HepG2 (cell line): Measurements from ENCODE around the gene SIGLEC10. TPM values are rescaled to one million over a fixed set of nuclear protein-coding genes. Genes with fewer than 3 reads are reported as not detected.

Experiments used
- ATM ChIP-seq: fragments of 450-650 bp; IDR thresholded peaks from 2 replicates; pipeline ENCODE4 v1.7.1; 2017; ENCODE audit warnings: mild to moderate bottlenecking, borderline replicate concordance
- KAT8 ChIP-seq: IDR thresholded peaks from 2 replicates; pipeline ENCODE4 v1.6.1; 2016; ENCODE audit warnings: missing genetic modification reagents, missing compliant biosample characterization
- KMT2A ChIP-seq: sonication (generic); formaldehyde crosslinking; IDR thresholded peaks from 2 replicates; pipeline ENCODE4 v1.4.0; 2020; ENCODE audit warnings: missing genetic modification reagents
- MED13 ChIP-seq: sonication (generic); formaldehyde crosslinking; IDR thresholded peaks from 2 replicates; pipeline ENCODE4 v1.5.0; 2020; ENCODE audit warnings: missing genetic modification reagents
- MEIS2 ChIP-seq: sonication (generic); formaldehyde crosslinking; IDR thresholded peaks from 2 replicates; pipeline ENCODE4 v1.9.0; 2021; ENCODE audit warnings: mild to moderate bottlenecking, missing genetic modification reagents
- NFYB ChIP-seq: sonication (generic); formaldehyde crosslinking; IDR thresholded peaks from 2 replicates; pipeline ENCODE4 v1.4.0; 2020; ENCODE audit warnings: missing genetic modification reagents
- NR2F6 ChIP-seq, 2 experiments: IDR thresholded peaks; 2 replicates each; pipeline ENCODE4 v1.6.1; 2016; ENCODE audit warnings: antibody characterized with exemption in 1 of 2, mild to moderate bottlenecking in 1 of 2
- POLR2A ChIP-seq, 2 experiments: IDR thresholded peaks; 2 replicates each; pipeline ENCODE4 v1.6.1; 2011; ENCODE audit warnings: low read depth in 2 of 2, low read length in 2 of 2, mild to moderate bottlenecking in 1 of 2, moderate library complexity in 1 of 2; ENCODE audit not compliant: insufficient read depth in 1 of 2
- POLR2AphosphoS5 ChIP-seq: IDR thresholded peaks from 2 replicates; pipeline ENCODE4 v1.6.1; 2012; ENCODE audit warnings: low read depth, low read length
- POLR2G ChIP-seq: fragments of 200-400 bp; formaldehyde crosslinking; IDR thresholded peaks from 2 replicates; pipeline ENCODE4 v1.6.1; 2018; ENCODE audit warnings: mild to moderate bottlenecking, low read depth, low read length, moderate library complexity
- RBAK ChIP-seq: sonication (generic); formaldehyde crosslinking; IDR thresholded peaks from 2 replicates; pipeline ENCODE4 v1.5.1; 2020; ENCODE audit warnings: mild to moderate bottlenecking, missing genetic modification reagents
- SIX1 ChIP-seq: sonication (generic); formaldehyde crosslinking; IDR thresholded peaks from 2 replicates; pipeline ENCODE4 v1.4.0; 2020; ENCODE audit warnings: missing genetic modification reagents, borderline replicate concordance
- TERF1 ChIP-seq: sonication (generic); formaldehyde crosslinking; IDR thresholded peaks from 2 replicates; pipeline ENCODE4 v1.8.0; 2022; ENCODE audit warnings: mild to moderate bottlenecking, missing genetic modification reagents, moderate library complexity
- YY1 ChIP-seq: IDR thresholded peaks from 2 replicates; pipeline ENCODE4 v1.6.1; 2011; ENCODE audit warnings: low read length, low read depth, moderate library complexity, mild to moderate bottlenecking; ENCODE audit not compliant: insufficient read depth, insufficient replicate concordance
- ZBTB10 ChIP-seq: sonication (generic); formaldehyde crosslinking; IDR thresholded peaks from 2 replicates; pipeline ENCODE4 v1.4.0; 2020; ENCODE audit warnings: missing genetic modification reagents, borderline replicate concordance
- ZBTB42 ChIP-seq: sonication (generic); formaldehyde crosslinking; IDR thresholded peaks from 2 replicates; pipeline ENCODE4 v1.5.0; 2020; ENCODE audit warnings: mild to moderate bottlenecking, missing genetic modification reagents
- ZBTB7B ChIP-seq: sonication (generic); formaldehyde crosslinking; IDR thresholded peaks from 2 replicates; pipeline ENCODE4 v1.4.0; 2020; ENCODE audit warnings: missing genetic modification reagents
- ZNF17 ChIP-seq: sonication (generic); formaldehyde crosslinking; IDR thresholded peaks from 2 replicates; pipeline ENCODE4 v1.5.0; 2020; ENCODE audit warnings: mild to moderate bottlenecking, missing genetic modification reagents
- ZNF205 ChIP-seq: IDR thresholded peaks from 2 replicates; pipeline ENCODE4 v1.6.1; 2018; ENCODE audit warnings: missing biosample characterization, missing genetic modification reagents
- ZNF256 ChIP-seq: sonication (generic); formaldehyde crosslinking; conservative IDR thresholded peaks from 2 replicates; pipeline ENCODE4 v1.4.0; 2020; ENCODE audit warnings: missing genetic modification reagents
- ZNF264 ChIP-seq: sonication (generic); formaldehyde crosslinking; IDR thresholded peaks from 2 replicates; pipeline ENCODE4 v1.4.0; 2020; ENCODE audit warnings: missing genetic modification reagents
- polyA plus RNA-seq, 8 experiments: library from polyadenylated mRNA; depleted of rRNA in 3 of 8; stranded (reverse) in 7 of 8; unstranded in 1 of 8; fragments of >200 nt; fragmentation: Illumina TruSeq in 4 of 8; extraction: Trizol in 4 of 8; gene quantifications; 2 replicates each; pipeline versions ENCODE4 v1.2.1 to v1.2.3, GENCODE V29; 2011 to 2016; ENCODE audit warnings: low read depth in 4 of 8, missing spikeins in 1 of 8, mixed read lengths in 1 of 8; ENCODE audit not compliant: insufficient read depth in 1 of 8
- total RNA-seq, 5 experiments: library from RNA; depleted of rRNA; stranded (reverse); fragments of >200 nt; fragmentation: Illumina TruSeq; extraction: Trizol; gene quantifications; 2 replicates each; pipeline ENCODE4 v1.2.3, GENCODE V29; 2016; ENCODE audit warnings: low read depth in 1 of 5
- TF ChIP-seq, protein P1 (sequence below): sonication (generic); formaldehyde crosslinking; IDR thresholded peaks from 2 replicates; pipeline ENCODE4 v1.5.0; 2020; ENCODE audit warnings: mild to moderate bottlenecking, missing genetic modification reagents
- TF ChIP-seq, protein P2 (sequence below): sonication (generic); formaldehyde crosslinking; IDR thresholded peaks from 2 replicates; pipeline ENCODE4 v1.4.0; 2020; ENCODE audit warnings: mild to moderate bottlenecking, missing genetic modification reagents

SIGLEC10 gene
- total and polyA plus RNA-seq, 2 of the 13 experiments (the other 11 are each of a cell fraction or from before 2014, with no cell fraction given), result not detected

GRCh38 chr19:51367255-51367564, 50.2 kb downstream of the SIGLEC10 start (continued):
- TF ChIP-seq MEIS2 (CRISPR knock-in tag) (peak; percentile 55; the same call in 1 of the 2 replicates), POLR2G (peak; percentile 83; the same call in 1 of the 2 replicates), ZNF205 (CRISPR knock-in tag) (no peak), ATM (no peak), YY1 (no peak), SIX1 (0 out of 2 replicates have a peak, but pooled peaks have one; percentile 4), ZBTB10 (CRISPR knock-in tag) (peak; percentile 16; the same call in 1 of the 2 replicates), ZNF256 (0 out of 2 replicates have a peak, but pooled peaks have one; percentile 77), NR2F6 (IDR thresholded peaks at IDR 0.05) (no peak), NR2F6 (CRISPR knock-in tag; IDR thresholded peaks at IDR 0.05) (peak; percentile 5; the same call in 1 of the 2 replicates), POLR2AphosphoS5 (peak; percentile 82), NFYB (CRISPR knock-in tag) (peak; percentile 19; the same call in 1 of the 2 replicates), ZNF17 (CRISPR knock-in tag) (no peak), POLR2A (IDR thresholded peaks at IDR 0.05; ENCODE audit: insufficient read depth in 1 of 2, low read depth in 2 of 2, low read length in 2 of 2) (peak; percentile 68 to 77; a peak in 3 of 4 replicates), KAT8 (CRISPR knock-in tag) (no peak), TERF1 (no peak), MED13 (CRISPR knock-in tag) (peak; percentile 66; the same call in 1 of the 2 replicates), ZBTB42 (CRISPR knock-in tag) (no peak), ZBTB7B (CRISPR knock-in tag) (no peak), KMT2A (no peak), RBAK (CRISPR knock-in tag) (no peak), ZNF264 (CRISPR knock-in tag) (peak; percentile 70)
- TF ChIP-seq, protein P1, sequence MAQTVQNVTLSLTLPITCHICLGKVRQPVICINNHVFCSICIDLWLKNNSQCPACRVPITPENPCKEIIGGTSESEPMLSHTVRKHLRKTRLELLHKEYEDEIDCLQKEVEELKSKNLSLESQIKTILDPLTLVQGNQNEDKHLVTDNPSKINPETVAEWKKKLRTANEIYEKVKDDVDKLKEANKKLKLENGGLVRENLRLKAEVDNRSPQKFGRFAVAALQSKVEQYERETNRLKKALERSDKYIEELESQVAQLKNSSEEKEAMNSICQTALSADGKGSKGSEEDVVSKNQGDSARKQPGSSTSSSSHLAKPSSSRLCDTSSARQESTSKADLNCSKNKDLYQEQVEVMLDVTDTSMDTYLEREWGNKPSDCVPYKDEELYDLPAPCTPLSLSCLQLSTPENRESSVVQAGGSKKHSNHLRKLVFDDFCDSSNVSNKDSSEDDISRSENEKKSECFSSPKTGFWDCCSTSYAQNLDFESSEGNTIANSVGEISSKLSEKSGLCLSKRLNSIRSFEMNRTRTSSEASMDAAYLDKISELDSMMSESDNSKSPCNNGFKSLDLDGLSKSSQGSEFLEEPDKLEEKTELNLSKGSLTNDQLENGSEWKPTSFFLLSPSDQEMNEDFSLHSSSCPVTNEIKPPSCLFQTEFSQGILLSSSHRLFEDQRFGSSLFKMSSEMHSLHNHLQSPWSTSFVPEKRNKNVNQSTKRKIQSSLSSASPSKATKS (CRISPR knock-in tag), result no peak
- TF ChIP-seq, protein P2, sequence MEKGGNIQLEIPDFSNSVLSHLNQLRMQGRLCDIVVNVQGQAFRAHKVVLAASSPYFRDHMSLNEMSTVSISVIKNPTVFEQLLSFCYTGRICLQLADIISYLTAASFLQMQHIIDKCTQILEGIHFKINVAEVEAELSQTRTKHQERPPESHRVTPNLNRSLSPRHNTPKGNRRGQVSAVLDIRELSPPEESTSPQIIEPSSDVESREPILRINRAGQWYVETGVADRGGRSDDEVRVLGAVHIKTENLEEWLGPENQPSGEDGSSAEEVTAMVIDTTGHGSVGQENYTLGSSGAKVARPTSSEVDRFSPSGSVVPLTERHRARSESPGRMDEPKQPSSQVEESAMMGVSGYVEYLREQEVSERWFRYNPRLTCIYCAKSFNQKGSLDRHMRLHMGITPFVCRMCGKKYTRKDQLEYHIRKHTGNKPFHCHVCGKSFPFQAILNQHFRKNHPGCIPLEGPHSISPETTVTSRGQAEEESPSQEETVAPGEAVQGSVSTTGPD (CRISPR knock-in tag), result no peak
